ENCODE measurements around the gene COL19A1. TPM values are rescaled to one million over a fixed set of nuclear protein-coding genes. Genes with fewer than 3 reads are reported as not detected.

COL19A1 gene
- total RNA-seq, 1 donor from 2014 or later = under 0.01 TPM

DNA sequence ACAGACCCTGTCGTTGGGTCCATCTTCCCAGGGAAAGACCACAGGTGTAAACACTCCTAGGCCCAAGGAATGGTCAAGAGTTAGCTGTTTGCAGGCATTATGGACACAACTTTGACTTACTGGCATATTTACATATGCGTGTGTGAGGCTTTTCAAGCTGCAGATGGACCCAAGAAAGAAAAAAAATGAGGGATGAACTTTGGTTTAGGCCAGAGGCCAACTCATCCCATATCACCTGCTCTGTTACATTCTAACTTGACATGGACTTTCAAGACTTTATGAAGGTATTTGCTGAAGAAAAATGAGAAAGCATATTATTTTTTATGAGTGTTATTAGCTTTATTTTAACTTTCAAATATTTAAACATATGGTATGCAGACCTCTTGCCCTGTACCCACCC lies 6.9 kb downstream of the COL19A1 start:
- H3K4me3 ChIP-seq (ENCODE audit: low read depth, low read length) = no peak overlapping the region
- no peak for DNase-seq (ENCODE audit: low read depth)

DNA sequence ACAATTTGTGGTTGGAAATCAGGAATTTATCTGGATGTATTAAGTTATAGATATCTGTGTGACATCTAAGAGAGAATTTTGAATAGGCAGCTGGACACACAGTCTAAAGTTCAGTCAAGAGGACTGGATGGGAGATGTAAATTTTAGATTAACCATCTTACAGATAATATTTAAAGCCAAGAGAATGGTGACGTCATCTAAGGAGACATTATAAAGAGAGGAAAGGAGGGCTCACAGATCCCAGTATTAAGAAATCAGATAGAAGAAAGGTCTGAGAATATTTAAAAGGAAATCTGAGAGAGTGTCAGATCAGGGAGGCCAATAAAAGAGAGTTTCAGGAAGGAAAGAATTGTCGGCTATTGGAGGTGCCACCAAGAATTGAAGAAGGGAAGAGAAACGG lies 9.4 kb downstream of the COL19A1 start:
- H3K4me3 ChIP-seq (ENCODE audit: low read depth, low read length) = no peak overlapping the region
- no peak for DNase-seq (ENCODE audit: low read depth)
- TF ChIP-seq, protein P1, sequence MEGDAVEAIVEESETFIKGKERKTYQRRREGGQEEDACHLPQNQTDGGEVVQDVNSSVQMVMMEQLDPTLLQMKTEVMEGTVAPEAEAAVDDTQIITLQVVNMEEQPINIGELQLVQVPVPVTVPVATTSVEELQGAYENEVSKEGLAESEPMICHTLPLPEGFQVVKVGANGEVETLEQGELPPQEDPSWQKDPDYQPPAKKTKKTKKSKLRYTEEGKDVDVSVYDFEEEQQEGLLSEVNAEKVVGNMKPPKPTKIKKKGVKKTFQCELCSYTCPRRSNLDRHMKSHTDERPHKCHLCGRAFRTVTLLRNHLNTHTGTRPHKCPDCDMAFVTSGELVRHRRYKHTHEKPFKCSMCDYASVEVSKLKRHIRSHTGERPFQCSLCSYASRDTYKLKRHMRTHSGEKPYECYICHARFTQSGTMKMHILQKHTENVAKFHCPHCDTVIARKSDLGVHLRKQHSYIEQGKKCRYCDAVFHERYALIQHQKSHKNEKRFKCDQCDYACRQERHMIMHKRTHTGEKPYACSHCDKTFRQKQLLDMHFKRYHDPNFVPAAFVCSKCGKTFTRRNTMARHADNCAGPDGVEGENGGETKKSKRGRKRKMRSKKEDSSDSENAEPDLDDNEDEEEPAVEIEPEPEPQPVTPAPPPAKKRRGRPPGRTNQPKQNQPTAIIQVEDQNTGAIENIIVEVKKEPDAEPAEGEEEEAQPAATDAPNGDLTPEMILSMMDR (conservative IDR thresholded peaks at IDR 0.05; ENCODE audit: low read depth, low read length) = no peak

More for the DNA sequence above, 6.9 kb downstream of the COL19A1 start:
- TF ChIP-seq, protein P1 (conservative IDR thresholded peaks at IDR 0.05; ENCODE audit: low read depth, low read length) = no peak

DNA sequence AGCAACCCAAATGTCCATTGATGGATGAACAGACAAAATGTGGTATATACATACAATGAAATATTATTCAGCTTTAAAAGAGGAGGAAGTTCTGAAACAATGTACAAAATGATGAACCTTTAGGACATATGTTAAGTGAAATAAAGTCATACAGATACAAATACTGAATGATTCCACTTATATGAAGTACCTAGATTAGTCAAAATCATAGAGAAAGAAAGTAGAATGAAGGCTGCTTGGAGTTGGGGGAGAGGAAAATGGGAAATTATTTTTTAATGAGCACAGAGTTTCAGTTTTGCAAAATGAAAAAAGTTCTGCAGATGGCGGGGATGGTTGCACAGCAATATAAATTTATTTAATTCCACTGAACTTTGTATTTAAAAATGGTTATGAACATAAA lies 12.4 kb downstream of the COL19A1 start:
- TF ChIP-seq, protein P1 (conservative IDR thresholded peaks at IDR 0.05; ENCODE audit: low read depth, low read length) = no peak
- DNase-seq (ENCODE audit: low read depth) = no peak
- no peak overlapping the region for H3K4me3 ChIP-seq (ENCODE audit: low read depth, low read length)

DNA sequence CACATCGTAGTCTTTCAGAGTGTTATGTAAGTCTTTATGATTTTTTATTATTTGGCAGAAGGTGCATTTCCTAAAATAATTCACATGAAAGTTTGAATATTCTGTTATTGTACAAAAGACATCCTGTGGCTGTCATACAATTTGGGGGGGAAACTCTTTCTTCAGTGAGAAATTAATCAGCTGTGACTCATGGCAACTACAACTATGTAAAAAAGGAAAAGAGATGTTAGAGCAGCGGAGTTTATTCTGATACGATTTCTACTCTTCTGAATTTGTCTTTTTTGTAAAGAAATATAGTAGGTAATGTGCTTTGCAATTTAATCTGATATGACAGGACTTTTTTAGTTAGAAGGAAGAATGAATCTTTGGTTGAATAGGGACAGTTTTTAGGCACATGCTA lies 14.2 kb downstream of the COL19A1 start:
- H3K4me3 ChIP-seq (ENCODE audit: low read depth, low read length) = no peak overlapping the region
- no peak for DNase-seq (ENCODE audit: low read depth)
- TF ChIP-seq, protein P1 (conservative IDR thresholded peaks at IDR 0.05; ENCODE audit: low read depth, low read length) = no peak

DNA sequence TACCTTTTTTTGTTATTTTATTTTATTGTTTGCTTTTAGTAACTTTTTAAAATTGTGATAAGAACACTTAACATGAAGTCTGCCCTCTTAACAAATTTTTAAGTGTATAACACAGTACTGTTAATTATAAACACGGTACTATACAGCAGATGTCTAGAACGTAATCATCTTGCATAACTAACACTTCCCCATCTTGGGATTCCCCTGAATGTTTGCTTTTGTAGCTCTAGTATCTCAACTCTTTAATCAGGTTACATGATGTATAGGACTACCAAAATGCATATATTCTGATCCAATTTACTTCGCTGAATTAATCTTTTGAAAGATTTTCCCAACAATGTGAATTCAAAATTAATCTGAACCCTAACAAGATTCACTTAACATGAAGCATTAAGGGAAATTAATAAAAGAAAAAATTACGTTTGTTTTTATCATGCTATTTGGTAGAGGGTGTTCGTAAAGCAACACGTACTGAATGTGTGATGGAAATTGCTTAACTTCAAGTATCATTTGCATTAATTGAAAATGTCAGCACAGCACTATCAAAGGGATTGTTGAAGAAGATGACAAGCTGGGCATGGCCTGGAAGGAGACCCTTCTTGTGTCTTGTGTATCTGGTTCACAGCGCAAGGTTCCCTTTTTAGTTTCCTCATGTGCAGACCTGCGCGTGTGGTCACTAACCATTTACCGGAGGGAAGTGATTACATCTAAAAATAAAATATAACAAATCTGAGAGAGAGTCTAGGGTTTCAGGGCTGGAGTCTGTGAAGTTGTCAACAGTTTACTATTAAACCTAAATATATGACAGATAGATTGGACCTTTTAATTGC lies 15.2 kb downstream of the COL19A1 start:
- TF ChIP-seq, protein P1 (conservative IDR thresholded peaks at IDR 0.05; ENCODE audit: low read depth, low read length) = no peak
- no peak for DNase-seq (ENCODE audit: low read depth)
- H3K4me3 ChIP-seq (ENCODE audit: low read depth, low read length) = no peak overlapping the region

DNA sequence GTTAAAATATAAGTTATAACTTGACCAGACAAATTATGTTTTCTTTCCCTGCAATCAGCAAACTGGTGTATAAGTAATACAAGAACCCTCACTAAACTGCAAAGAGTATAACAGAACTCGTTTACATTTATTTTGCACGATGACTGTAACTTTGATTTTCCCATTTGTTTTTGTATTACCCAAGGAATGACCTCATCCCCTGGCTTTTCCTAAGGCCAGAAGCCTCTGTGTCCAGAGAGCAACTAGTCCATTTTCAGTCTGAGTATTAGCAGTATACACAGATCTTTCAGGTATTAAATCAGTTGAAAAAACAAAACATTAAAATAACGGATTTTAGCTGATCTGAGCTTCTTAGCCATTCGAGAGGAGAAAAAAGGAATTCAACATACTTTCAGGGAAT lies 17.2 kb downstream of the COL19A1 start:
- TF ChIP-seq, protein P1 (conservative IDR thresholded peaks at IDR 0.05; ENCODE audit: low read depth, low read length) = no peak
- H3K4me3 ChIP-seq (ENCODE audit: low read depth, low read length) = no peak overlapping the region
- DNase-seq (ENCODE audit: low read depth) = no peak

DNA sequence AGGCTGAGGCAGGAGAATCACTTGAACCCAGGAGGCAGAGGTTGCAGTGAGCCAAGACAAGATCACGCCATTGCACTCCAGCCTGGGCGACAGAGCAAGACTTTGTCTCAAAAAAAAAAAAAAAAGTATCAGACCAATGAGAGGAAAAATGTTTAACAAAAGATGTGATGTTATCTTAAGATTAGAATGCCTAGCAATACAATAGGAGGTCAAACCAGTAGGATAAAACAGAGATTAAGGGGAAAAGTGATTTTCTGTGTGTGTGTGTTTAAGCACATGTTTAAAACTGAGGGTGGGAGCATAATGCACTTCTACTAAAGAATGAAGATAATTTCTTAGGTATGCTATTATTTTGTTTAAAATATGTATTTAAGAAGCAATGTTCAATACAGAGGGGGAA lies 17.9 kb downstream of the COL19A1 start:
- DNase-seq (ENCODE audit: low read depth) = no peak
- TF ChIP-seq, protein P1 (conservative IDR thresholded peaks at IDR 0.05; ENCODE audit: low read depth, low read length) = no peak
- H3K4me3 ChIP-seq (ENCODE audit: low read depth, low read length) = no peak overlapping the region
